ENCODE measurements around the gene EBI3.
"Not testable (repeated sequence)": the region's sequence is repeated elsewhere in the genome, so short reads cannot be mapped to it uniquely, and the experiment has no call there.

The EBI3 gene

DNA sequence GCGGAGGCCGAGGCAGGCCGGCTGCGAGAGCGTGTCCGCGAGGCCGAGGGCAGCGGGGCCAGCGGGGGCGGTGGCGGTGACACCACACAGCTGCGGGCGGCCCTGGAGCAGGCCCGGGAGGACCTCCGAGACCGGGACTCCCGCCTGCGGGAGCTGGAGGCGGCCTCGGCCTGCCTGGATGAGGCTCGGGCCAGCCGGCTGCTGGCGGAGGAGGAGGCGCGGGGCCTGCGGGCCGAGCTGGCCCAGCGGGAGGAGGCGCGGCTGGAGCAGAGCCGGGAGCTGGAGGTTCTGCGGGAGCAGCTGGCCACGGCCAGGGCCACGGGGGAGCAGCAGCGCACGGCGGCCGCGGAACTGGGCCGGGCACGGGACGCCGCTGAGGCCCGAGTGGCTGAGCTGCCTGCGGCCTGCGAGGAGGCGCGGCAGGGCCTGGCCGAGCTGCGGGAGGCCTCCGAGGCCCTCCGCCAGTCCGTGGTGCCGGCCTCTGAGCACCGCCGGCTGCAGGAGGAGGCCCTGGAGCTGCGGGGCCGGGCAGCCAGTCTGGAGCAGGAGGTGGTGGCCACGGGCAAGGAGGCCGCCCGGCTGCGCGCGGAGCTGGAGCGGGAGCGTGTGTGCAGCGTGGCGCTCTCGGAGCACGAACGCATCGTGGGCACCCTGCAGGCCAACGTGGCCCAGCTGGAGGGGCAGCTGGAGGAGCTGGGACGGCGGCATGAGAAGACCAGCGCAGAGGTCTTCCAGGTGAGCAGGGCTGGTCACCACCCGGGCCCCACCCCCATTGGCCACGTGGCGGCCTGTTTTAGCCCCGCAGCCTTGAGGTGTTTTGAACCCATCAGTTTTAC lies 11.7 kb upstream of the EBI3 start:
- H3K4me3 ChIP-seq (ENCODE audit: low read length) = no peak overlapping the region
- TF ChIP-seq CTCF (IDR thresholded peaks at IDR 0.05; ENCODE audit: insufficient read depth, low read depth, low read length, missing control alignments) = no peak
- no peak for DNase-seq (ENCODE audit: low read depth)

DNA sequence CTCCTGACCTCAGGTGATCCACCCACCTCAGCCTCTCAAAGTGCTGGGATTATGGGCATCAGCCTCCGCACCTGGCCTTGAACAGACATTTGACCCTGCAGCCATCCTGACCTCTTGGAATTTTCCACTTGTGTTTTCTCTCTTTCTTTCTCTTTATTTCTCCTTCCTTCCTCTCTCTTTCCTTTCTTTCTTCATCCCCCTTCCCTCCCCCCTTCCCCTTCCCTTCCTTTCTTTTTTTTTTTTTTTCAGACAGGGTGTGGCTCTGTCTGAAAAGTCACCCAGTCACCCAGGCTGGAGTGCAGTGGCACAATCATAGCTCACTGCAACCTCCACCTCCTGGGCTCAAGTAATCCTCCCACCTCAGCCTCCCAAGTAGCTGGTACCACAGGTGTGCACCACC lies 10.8 kb upstream of the EBI3 start:
- not testable (repeated sequence) for DNase-seq (ENCODE audit: low read depth); H3K4me3 ChIP-seq (ENCODE audit: low read length)

- TF ChIP-seq CTCF (IDR thresholded peaks at IDR 0.05; ENCODE audit: insufficient read depth, low read depth, low read length, missing control alignments) = no peak
- no peak for DNase-seq (ENCODE audit: low read depth)
- H3K4me3 ChIP-seq (ENCODE audit: low read length) = no peak overlapping the region
Observed at GRCh38 chr19:4220188-4220587, 9.1 kb upstream of the EBI3 start.

- no peak overlapping the region for H3K4me3 ChIP-seq (ENCODE audit: low read length)
- no peak for DNase-seq (ENCODE audit: low read depth)
- TF ChIP-seq CTCF (IDR thresholded peaks at IDR 0.05; ENCODE audit: insufficient read depth, low read depth, low read length, missing control alignments) = no peak
Observed at GRCh38 chr19:4224470-4224869, 4.9 kb upstream of the EBI3 start.

GRCh38 chr19:4225885-4226284 lies 3.4 kb upstream of the EBI3 start:
- no peak for TF ChIP-seq CTCF (IDR thresholded peaks at IDR 0.05; ENCODE audit: insufficient read depth, low read depth, low read length, missing control alignments)
- DNase-seq (ENCODE audit: low read depth) = no peak
- no peak overlapping the region for H3K4me3 ChIP-seq (ENCODE audit: low read length)

DNA sequence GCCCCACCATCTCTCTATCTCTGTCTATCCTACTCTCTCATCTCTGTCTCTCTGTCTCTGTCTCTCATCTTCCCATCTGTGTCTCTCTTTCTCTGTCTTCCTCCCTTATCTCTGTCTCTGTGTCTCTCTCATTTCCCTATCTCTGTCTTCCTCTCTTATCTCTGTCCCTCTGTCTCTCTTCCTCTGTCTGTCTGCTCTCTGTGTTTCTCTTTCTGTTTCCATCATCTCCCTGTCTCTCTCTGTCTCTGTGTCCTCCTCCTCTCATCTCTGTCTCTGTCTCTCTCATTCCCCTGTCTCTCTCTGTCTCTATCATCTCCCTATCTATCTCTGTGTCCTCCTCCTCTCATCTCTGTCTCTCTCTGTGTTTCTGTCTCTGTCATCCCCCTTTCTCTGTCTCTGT lies 1.6 kb upstream of the EBI3 start:
- no peak for DNase-seq (ENCODE audit: low read depth)
- no peak for TF ChIP-seq CTCF (IDR thresholded peaks at IDR 0.05; ENCODE audit: insufficient read depth, low read depth, low read length, missing control alignments)

DNA sequence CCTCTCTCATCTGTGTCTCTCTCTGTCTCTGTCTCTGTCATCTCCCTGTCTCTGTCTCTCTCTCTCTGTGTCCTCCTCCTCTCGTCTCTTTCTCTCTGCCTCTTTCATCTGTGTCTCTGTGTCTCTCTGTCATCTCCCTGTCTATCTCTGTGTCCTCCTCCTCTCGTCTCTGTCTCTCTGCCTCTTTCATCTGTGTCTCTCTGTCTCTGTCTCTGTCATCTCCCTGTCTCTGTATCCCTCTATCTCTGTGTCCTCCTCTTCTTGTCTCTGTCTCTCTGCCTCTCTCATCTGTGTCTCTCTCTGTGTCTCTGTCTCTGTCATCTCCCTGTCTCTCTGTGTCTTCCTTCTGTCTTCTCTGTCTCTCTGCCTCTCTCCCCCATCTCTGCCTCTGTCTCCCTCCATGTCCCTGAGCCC lies 551 bp upstream of the EBI3 start:
- no peak for DNase-seq (ENCODE audit: low read depth)
- TF ChIP-seq CTCF (IDR thresholded peaks at IDR 0.05; ENCODE audit: insufficient read depth, low read depth, low read length, missing control alignments) = no peak
- no peak overlapping the region for H3K4me3 ChIP-seq (ENCODE audit: low read length)

More for the DNA sequence above, 1.6 kb upstream of the EBI3 start:
- H3K4me3 ChIP-seq (ENCODE audit: low read length) = no peak overlapping the region

DNA sequence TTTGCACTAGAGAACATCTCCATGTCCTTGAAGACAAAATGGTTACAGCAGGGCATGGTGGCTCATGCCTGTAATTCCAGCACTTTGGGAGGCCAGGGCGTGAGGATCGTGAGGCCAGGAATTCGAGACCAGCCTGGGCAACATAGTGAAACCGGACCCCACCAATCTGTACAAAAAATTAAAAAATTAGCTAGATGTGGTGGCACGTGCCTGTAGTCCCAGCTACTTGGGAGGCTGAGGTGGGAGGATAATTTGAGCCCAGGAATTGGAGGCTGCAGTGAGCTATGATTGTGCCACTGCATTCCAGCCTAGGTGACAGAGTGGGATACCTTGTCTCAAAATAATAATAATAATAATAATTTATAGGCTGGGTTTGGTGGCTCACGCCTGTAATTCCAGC lies 914 bp downstream of the EBI3 start:
- DNase-seq (ENCODE audit: low read depth) = not testable (repeated sequence)

DNA sequence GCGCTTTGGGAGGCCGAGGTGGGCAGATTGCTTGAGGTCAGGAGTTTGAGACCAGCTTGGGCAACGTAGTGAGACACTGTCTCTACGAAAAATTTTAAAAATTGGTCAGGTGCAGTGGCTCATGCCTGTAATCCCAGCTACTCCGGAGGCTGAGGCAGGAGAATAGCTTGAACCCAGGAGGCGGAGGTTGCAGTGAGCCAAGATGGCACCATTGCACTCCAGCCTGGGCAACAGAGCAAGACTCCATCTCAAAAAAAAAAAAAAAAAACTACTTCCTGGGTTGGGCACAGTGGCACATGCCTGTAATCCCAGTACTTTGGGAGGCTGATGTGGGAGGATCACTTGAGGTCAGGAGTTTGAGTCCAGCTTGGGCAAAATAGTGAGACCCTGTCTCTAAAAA lies 2.2 kb downstream of the EBI3 start:
- not testable (repeated sequence) for H3K4me3 ChIP-seq (ENCODE audit: low read length); DNase-seq (ENCODE audit: low read depth)

More for the DNA sequence above, 914 bp downstream of the EBI3 start:
- H3K4me3 ChIP-seq (ENCODE audit: low read length) = not testable (repeated sequence)

DNA sequence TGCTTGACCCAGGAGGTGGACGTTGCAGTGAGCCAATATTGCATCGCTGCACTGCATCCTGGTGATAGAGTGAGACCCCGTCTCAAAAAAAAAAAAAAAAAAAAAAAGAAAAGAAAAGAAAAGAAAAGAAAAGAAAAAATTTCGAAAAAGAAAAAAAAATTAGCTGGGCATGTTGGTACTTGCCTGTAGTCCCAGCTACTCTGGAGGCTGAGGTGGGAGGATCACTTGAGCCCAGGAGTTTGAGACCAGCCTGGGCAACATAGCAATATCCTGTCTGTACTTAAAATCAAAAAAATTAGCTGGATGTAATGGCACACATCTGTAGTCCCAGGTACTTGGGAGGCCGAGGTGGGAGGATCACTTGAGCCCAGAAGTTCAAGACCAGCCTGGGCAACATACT lies 2.8 kb downstream of the EBI3 start:
- DNase-seq (ENCODE audit: low read depth); H3K4me3 ChIP-seq (ENCODE audit: low read length): not testable (repeated sequence)

Measured in epithelial cell of esophagus (primary cell).